GM12891 (cell line): ENCODE results near the gene TNMD. TPM values are rescaled to one million over a fixed set of nuclear protein-coding genes. Genes with fewer than 3 reads are reported as not detected.
"Not testable (repeated sequence)": the region's sequence is repeated elsewhere in the genome, so short reads cannot be mapped to it uniquely, and the experiment has no call there.

Experiments used
- DNase-seq: peaks from one replicate; pipeline ENCODE4 v3.0.0; 2011; ENCODE audit warnings: low spot score; ENCODE audit not compliant: insufficient read length
- FAIRE-seq: peaks from 2 replicates; lab custom pipeline; 2011; peaks lifted over from hg19 to GRCh38; lab: Jason Lieb, UNC
- PAX5 ChIP-seq: IDR thresholded peaks from 2 replicates; pipeline ENCODE4 v1.6.1; 2011; ENCODE audit warnings: low read length, moderate library complexity, mild to moderate bottlenecking; ENCODE audit not compliant: insufficient read depth, severe bottlenecking
- POLR2A ChIP-seq: IDR thresholded peaks from 2 replicates; pipeline ENCODE4 v1.6.1; 2011; ENCODE audit warnings: low read depth, low read length, control low read depth
- POLR2AphosphoS5 ChIP-seq: IDR thresholded peaks from 2 replicates; pipeline ENCODE4 v1.6.1; 2011; ENCODE audit warnings: low read depth, low read length, control low read depth
- POU2F2 ChIP-seq: IDR thresholded peaks from 2 replicates; pipeline ENCODE4 v1.6.1; 2011; ENCODE audit warnings: low read depth, mild to moderate bottlenecking, control low read depth, low read length, moderate library complexity
- SPI1 ChIP-seq: IDR thresholded peaks from 2 replicates; pipeline ENCODE4 v1.6.1; 2011; ENCODE audit warnings: low read depth, low read length, control low read depth
- TAF1 ChIP-seq: IDR thresholded peaks from 2 replicates; pipeline ENCODE4 v1.6.1; 2011; ENCODE audit warnings: low read depth, low read length, control low read depth
- polyA plus RNA-seq: library from polyadenylated mRNA; unstranded; fragments of >200 nt; gene quantifications from one replicate; pipeline ENCODE4 v1.2.1, GENCODE V29; 2012; ENCODE audit warnings: low read depth, missing spikeins, inconsistent platforms; ENCODE audit not compliant: missing spikeins

TNMD gene
- not detected for polyA plus RNA-seq

- TF ChIP-seq POU2F2 (no peak), TAF1 (no peak), POLR2AphosphoS5 (no peak), POLR2A (no peak), PAX5 (no peak), SPI1 (no peak)
- DNase-seq (no peak), FAIRE-seq (no peak)
These were observed at the start of gene TNMD for GRCh38 chrX:100584611-100585010. Gene TNMD, plus strand, starts transcription at chrX:100584936. Its CDS starts 83 bp downstream, at chrX:100585019.

DNA sequence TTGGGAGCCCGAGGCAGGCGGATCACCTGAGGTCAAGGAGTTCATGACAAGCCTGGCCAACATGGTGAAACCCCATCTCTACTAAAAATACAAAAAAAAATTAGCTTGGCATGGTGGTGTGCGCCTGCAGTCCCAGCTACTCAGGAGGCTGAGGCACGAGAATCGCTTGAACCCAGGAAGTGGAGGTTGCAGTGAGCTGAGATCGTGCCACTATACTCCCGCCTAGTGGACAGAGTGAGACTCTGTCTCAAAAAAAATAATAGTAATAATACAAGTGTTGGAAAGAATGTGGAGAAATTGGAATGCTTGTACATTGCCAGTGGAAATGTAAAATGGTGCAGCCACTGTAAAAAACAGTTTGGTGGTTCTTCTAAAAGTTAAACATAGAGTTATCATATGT is 19.2 kb upstream of the TNMD start:
- FAIRE-seq, DNase-seq: not testable (repeated sequence)

GRCh38 chrX:100586747-100587146 is 2.0 kb downstream of the TNMD start:
- no peak for DNase-seq
- FAIRE-seq: no peak
- no peak for TF ChIP-seq POLR2A
- TF ChIP-seq PAX5: no peak
- TF ChIP-seq POU2F2: no peak
- TF ChIP-seq SPI1: no peak
- TF ChIP-seq POLR2AphosphoS5: no peak

- FAIRE-seq (no peak), DNase-seq (no peak)
- TF ChIP-seq POU2F2 (no peak), SPI1 (no peak), POLR2AphosphoS5 (no peak), POLR2A (no peak), TAF1 (no peak), PAX5 (no peak)
These were observed 3.1 kb downstream of the TNMD start for GRCh38 chrX:100587861-100588260.

DNA sequence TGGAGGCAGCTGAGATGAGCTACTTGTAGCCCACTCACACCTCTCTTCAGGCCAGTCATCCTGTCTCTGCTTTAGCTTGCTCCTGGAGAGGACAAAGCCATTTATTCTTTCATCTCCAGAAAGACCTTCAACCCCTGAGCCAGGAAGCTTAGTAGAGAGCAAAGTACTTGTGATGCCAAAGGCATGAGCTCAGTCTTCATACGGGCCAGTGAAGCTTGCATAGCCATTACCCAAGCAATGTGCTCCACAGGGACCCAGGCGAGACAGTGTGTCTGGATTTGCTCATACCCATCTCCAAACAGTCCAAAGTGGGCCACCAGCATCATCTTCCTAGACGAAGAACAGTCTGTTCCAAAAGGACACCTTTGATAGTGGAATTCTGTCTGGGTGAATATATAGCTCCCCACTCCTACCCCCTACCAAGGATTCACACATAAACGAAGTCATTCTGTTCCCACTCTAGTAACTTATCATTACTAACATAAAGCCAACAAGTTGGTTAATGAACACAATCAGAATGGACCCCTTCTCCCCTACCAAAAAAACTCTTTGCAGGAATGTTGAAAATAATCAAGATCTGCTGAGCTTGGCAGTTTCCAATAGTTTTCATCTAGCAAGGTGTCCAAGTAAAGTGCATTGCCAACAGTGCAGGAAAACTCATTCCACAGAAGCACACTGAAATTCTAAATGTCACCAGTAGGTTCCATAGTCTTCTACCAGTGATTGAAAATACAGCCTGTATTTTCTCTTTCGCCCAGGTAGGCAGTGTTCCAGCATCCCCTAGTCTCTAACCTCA is 6.7 kb downstream of the TNMD start:
- FAIRE-seq: no peak
- TF ChIP-seq POLR2A (no peak), POLR2AphosphoS5 (no peak), SPI1 (no peak), POU2F2 (no peak), TAF1 (no peak), PAX5 (no peak)
- DNase-seq: no peak

GRCh38 chrX:100593126-100593525 is 8.4 kb downstream of the TNMD start:
- no peak for DNase-seq
- no peak for FAIRE-seq

GRCh38 chrX:100593581-100593980 is 8.8 kb downstream of the TNMD start:
- no peak for DNase-seq
- no peak for FAIRE-seq
- no peak for TF ChIP-seq POLR2A
- TF ChIP-seq TAF1: no peak
- TF ChIP-seq PAX5: no peak
- TF ChIP-seq POLR2AphosphoS5: no peak
- TF ChIP-seq SPI1: no peak
- TF ChIP-seq POU2F2: no peak

More at GRCh38 chrX:100593126-100593525, 8.4 kb downstream of the TNMD start:
- TF ChIP-seq TAF1 (no peak), SPI1 (no peak), POU2F2 (no peak), POLR2A (no peak), PAX5 (no peak), POLR2AphosphoS5 (no peak)

- TF ChIP-seq PAX5 (no peak), POLR2A (no peak), TAF1 (no peak)
- no peak for FAIRE-seq
- DNase-seq: no peak
These were observed 11.9 kb downstream of the TNMD start for GRCh38 chrX:100596601-100597000.

DNA sequence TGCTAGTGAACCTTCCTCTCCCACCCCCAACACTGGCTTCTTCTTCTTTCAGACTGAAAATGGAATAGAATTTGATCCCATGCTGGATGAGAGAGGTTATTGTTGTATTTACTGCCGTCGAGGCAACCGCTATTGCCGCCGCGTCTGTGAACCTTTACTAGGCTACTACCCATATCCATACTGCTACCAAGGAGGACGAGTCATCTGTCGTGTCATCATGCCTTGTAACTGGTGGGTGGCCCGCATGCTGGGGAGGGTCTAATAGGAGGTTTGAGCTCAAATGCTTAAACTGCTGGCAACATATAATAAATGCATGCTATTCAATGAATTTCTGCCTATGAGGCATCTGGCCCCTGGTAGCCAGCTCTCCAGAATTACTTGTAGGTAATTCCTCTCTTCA is 14.7 kb downstream of the TNMD start:
- no peak for FAIRE-seq

DNA sequence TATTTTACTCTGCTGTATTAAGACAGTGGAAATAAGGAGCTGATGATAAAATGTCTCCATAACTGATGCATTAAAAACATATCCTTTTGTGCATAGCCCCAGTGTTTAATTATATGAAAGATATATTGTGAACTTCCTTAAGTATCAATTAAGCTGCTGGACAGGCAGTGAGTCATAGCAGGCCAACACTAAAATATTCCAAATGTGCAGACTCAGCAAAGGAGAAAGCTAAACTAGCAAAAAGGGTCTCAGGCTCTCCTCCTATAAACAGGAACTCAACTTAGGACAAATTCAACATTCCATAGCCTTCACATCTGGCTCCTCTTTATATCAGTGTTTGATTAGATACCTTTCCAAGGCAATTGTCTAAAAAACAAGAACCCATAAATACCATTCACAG is 15.6 kb downstream of the TNMD start:
- FAIRE-seq: no peak
- no peak for TF ChIP-seq POLR2A
- TF ChIP-seq SPI1: no peak
- no peak for TF ChIP-seq TAF1
- TF ChIP-seq POLR2AphosphoS5: no peak
- TF ChIP-seq PAX5: no peak
- no peak for TF ChIP-seq POU2F2

More for the DNA sequence above, 14.7 kb downstream of the TNMD start:
- TF ChIP-seq PAX5 (no peak), POLR2AphosphoS5 (no peak), POLR2A (no peak), TAF1 (no peak), POU2F2 (no peak), SPI1 (no peak)
- no peak for DNase-seq

More for the DNA sequence above, 15.6 kb downstream of the TNMD start:
- DNase-seq: no peak
